ENCODE measurements around the gene ARHGEF4. TPM values are rescaled to one million over a fixed set of nuclear protein-coding genes. Genes with fewer than 3 reads are reported as not detected.

ARHGEF4 gene
- total RNA-seq, 2 experiments from 2014 or later, result 4.2 to 4.3 TPM

GRCh38 chr2:130808482-130809268 is 28.0 kb upstream of the ARHGEF4 start:
- ChIA-PET POLR2A (no interaction called here), CTCF (interaction anchor here (0.8 to 1.1 kb wide), 3 partner anchors 11 to 112 kb away, joined by 3 read pairs; no protein-coding TSS in a partner anchor)
- Mint-ChIP-seq H3K4me3 (no peak overlapping the region), H3K27ac (no peak overlapping the region), H3K4me1 (ENCODE audit: low read depth) (peaks cover 6% of the 10 kb centered on the region), H3K9me3 (no peaks in the 10 kb centered on the region), H3K36me3 (ENCODE audit: low read depth) (no peaks in the 10 kb centered on the region), H3K27me3 (peaks cover 11% of the 10 kb centered on the region)
- DNase-seq, result no peak
- no peak for TF ChIP-seq CTCF (IDR thresholded peaks at IDR 0.05)
- no peak for ATAC-seq
- intact Hi-C loops (cut with micrococcal nuclease), result no loop called here

- Mint-ChIP-seq H3K27me3 (peaks cover 15% of the 10 kb centered on the region), H3K36me3 (ENCODE audit: low read depth) (no peaks in the 10 kb centered on the region), H3K4me1 (ENCODE audit: low read depth) (peaks cover 6% of the 10 kb centered on the region), H3K27ac (no peak overlapping the region), H3K9me3 (no peaks in the 10 kb centered on the region), H3K4me3 (no peak overlapping the region)
- DNase-seq (no peak), ATAC-seq (no peak)
- no peak for TF ChIP-seq CTCF (IDR thresholded peaks at IDR 0.05)
- POLR2A ChIA-PET, result no interaction called here
- CTCF ChIA-PET, result interaction anchor here (0.7 kb wide), 1 partner anchor 63 kb away, joined by 3 read pairs; no protein-coding TSS in a partner anchor
- intact Hi-C loops (cut with micrococcal nuclease), result no loop called here
These were observed 26.2 kb upstream of the ARHGEF4 start for GRCh38 chr2:130810490-130810889.

GRCh38 chr2:130813722-130814121 is 23.0 kb upstream of the ARHGEF4 start:
- Mint-ChIP-seq H3K4me1 (ENCODE audit: low read depth) (no peaks in the 10 kb centered on the region), H3K27ac (no peak overlapping the region), H3K4me3 (no peak overlapping the region), H3K9me3 (no peaks in the 10 kb centered on the region), H3K27me3 (peaks cover 14% of the 10 kb centered on the region), H3K36me3 (ENCODE audit: low read depth) (no peaks in the 10 kb centered on the region)
- no peak for ATAC-seq
- no peak for DNase-seq
- intact Hi-C loops (cut with micrococcal nuclease), result no loop called here
- ChIA-PET POLR2A (no interaction called here), CTCF (interaction anchor here (2.7 kb wide), 1 partner anchor 16 kb away, joined by 11 read pairs; no protein-coding TSS in a partner anchor)
- no peak for TF ChIP-seq CTCF (IDR thresholded peaks at IDR 0.05)

- H3K4me3 Mint-ChIP-seq, result no peak overlapping the region
- intact Hi-C loops (cut with micrococcal nuclease), result no loop called here
- ChIA-PET POLR2A (interaction anchor here (1.1 kb wide), 1 partner anchor 9 kb away, joined by 3 read pairs; no protein-coding TSS in a partner anchor), CTCF (interaction anchor here (1.0 kb wide), 1 partner anchor 105 kb away, joined by 4 read pairs; no protein-coding TSS in a partner anchor)
- H3K27me3 Mint-ChIP-seq, result peaks cover 13% of the 10 kb centered on the region
- H3K4me1 Mint-ChIP-seq (ENCODE audit: low read depth), result no peaks in the 10 kb centered on the region
- H3K27ac Mint-ChIP-seq, result no peak overlapping the region
- DNase-seq (no peak), ATAC-seq (no peak)
- H3K9me3 Mint-ChIP-seq, result no peaks in the 10 kb centered on the region
- H3K36me3 Mint-ChIP-seq (ENCODE audit: low read depth), result no peaks in the 10 kb centered on the region
- no peak for TF ChIP-seq CTCF (IDR thresholded peaks at IDR 0.05)
These were observed 21.6 kb upstream of the ARHGEF4 start for GRCh38 chr2:130814931-130815680.

All from activated CD8-positive, alpha-beta T cell treated with anti-CD3 and anti-CD28 coated beads for 36 hours (primary cell).